NB4 (cell line): ENCODE measurements around the gene PBX3.

Experiments used
- CTCF ChIP-seq: IDR thresholded peaks from one replicate; pipeline ENCODE4 v1.5.1; 2012; ENCODE audit warnings: low read depth, low read length
- MAX ChIP-seq: IDR thresholded peaks from 2 replicates; pipeline ENCODE4 v1.6.1; 2011; ENCODE audit warnings: low read depth, low read length
- MYC ChIP-seq: IDR thresholded peaks from 2 replicates; pipeline ENCODE4 v1.6.1; 2011; ENCODE audit warnings: low read depth, low read length
- POLR2A ChIP-seq: IDR thresholded peaks from 2 replicates; pipeline ENCODE4 v1.6.1; 2011; ENCODE audit warnings: mild to moderate bottlenecking; ENCODE audit not compliant: insufficient read length; ENCODE audit errors: extremely low read depth

GRCh38 chr9:125756518-125756917, 9.3 kb downstream of the PBX3 start:
- no peak for TF ChIP-seq CTCF
- no peak for TF ChIP-seq POLR2A
- TF ChIP-seq MAX, result no peak
- TF ChIP-seq MYC, result no peak
